HG03135 (cell line): Measurements from ENCODE around the gene MKRN2OS.
"Not testable (repeated sequence)": the region's sequence is repeated elsewhere in the genome, so short reads cannot be mapped to it uniquely, and the experiment has no call there.

Experiments used
- ATAC-seq: cut with Tn5 transposase; IDR thresholded peaks from one replicate; pipeline ENCODE4 v1.9.1; 2021; ENCODE audit warnings: mild to moderate bottlenecking, moderate library complexity; ENCODE audit not compliant: unreplicated experiment

The MKRN2OS gene

GRCh38 chr3:12562451-12562850 lies 17.2 kb upstream of the MKRN2OS start:
- no peak for ATAC-seq

DNA sequence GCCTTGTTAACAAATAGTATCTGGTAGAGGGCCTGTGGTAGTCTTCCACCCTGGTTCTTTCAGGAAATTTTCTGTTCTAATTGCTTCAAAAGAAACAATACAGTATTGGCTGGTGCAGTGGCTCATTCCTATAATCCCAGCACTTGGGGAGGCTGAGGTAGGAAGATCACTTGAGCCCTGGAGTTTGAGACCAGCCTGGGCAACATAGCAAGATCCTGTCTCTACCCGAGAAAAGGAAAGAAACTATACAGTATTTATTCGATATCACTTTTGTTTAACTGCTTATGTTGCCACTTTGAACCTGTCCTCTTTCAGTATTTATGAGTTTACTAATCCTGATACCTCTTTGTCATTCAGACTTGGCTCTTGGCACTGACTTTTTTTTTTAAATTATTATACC lies 16.1 kb upstream of the MKRN2OS start:
- ATAC-seq = no peak

DNA sequence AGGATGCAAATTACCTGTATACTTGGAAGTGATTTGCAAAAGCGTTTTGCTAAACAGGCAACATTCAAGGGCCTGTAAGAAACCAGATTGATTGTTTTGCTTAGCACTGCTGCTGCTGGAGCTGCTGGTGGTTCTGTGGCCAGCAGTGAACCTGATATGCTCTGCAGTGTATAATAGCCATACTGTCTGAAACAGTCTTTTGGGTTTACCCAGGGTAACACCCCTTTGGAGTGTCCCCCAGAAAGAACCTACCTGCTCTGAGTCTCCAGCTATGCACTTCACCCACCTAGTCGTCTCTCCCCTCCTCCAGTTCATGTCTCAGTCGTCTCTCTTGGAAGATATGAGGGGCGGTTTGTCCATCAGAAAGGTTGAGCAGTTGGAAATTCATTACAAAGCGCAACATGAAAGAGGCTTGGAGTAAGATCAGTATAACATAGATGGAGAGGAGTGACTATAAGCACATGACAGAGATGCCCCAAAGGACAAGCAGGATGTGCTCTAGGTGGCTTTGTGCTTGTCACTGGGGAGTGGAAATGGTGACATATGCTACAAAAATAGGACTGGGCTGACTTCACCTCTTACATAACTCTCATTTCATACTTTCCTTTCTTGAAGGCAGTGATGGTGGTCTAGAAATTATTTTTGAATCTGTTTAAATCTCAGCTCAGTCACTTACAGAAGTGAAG lies 15.3 kb upstream of the MKRN2OS start:
- no peak for ATAC-seq

DNA sequence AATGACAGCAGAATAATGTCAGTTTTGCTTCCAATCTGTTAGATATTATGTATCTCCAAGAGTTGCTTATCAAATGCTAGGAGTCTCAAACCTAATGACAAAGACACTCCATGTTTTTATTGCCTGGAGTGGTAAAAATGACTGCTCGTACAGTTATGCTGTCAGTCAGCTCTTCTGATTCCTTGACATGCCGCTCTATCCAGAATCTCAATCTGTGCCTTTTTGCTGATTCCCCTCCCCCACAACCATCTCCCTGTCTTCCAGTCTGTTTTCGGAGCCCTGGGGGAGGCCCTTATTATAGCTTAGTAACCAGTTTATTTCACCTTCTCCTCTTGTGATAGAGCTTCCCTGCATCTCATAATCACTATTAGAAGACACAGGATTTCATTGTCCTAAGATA lies 14.2 kb upstream of the MKRN2OS start:
- no peak for ATAC-seq

GRCh38 chr3:12558706-12559105 lies 13.4 kb upstream of the MKRN2OS start:
- no peak for ATAC-seq

GRCh38 chr3:12557473-12558100 lies 12.3 kb upstream of the MKRN2OS start:
- no peak for ATAC-seq

DNA sequence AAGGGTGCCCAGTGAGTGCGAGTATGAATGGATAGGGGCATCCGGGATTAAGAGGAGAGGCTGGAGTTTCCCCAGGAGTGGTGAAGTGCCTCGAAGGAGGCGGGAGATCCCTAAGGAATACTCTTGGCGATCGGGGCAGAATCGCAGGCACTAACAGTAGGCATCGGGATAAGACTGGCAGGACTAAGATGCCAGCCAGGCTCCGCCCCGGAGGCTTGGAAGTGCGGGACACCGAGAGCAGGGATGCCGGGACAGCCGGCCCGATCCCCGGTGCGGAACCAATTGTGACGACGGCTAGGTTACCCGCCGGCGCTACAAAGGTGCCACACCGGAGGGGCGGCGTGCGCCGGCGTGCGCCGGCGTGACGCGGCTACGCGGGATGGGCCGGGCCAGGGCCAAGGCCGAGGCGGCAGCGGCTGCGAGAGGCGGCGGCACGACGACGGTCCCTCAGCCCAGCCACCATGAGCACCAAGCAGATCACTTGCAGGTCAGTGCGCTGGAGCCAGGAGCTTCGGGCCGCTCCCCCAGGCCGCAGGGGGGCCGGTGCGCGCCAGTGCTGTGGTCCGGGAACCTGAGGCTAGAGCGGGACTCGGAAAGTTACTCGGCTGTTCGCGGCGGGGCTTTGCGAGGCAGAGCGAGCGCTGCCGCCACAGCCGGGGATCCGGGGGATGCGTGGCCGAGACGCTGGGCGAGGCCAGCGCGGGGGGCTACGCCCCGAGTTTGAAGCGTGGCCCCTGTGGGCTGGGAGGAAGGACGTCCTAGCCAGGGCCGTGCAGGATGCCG lies 11.6 kb upstream of the MKRN2OS start, which contains the start of gene MKRN2:
Gene MKRN2 (plus strand): TSS at position 398 of the 783 bp plus-strand sequence. CDS start 64 bp downstream, at position 462.
- ATAC-seq = peak; percentile 85

DNA sequence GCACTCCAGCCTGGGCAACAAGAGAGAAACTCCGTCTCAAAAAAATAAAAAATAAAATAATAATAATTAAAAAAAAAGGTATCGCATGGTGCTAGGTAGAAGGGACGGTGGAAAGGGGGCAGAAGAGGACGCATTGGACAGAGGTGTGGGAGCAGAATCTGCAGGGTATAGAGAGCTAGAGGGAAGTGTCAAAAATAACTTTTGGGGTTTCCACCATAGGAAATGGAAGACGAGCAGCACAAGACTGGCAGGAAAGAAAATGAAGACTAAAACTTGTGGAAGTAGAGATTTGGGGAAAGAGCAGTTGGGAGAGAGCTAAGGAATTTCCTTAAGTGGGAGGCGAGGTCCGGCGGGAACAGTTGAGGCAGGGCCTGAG lies 11.0 kb upstream of the MKRN2OS start:
- peak; percentile 3 for ATAC-seq

- ATAC-seq = no peak
These were observed 8.7 kb upstream of the MKRN2OS start for GRCh38 chr3:12553921-12554391.

- no peak for ATAC-seq
These were observed 4.9 kb upstream of the MKRN2OS start for GRCh38 chr3:12549971-12550760.

DNA sequence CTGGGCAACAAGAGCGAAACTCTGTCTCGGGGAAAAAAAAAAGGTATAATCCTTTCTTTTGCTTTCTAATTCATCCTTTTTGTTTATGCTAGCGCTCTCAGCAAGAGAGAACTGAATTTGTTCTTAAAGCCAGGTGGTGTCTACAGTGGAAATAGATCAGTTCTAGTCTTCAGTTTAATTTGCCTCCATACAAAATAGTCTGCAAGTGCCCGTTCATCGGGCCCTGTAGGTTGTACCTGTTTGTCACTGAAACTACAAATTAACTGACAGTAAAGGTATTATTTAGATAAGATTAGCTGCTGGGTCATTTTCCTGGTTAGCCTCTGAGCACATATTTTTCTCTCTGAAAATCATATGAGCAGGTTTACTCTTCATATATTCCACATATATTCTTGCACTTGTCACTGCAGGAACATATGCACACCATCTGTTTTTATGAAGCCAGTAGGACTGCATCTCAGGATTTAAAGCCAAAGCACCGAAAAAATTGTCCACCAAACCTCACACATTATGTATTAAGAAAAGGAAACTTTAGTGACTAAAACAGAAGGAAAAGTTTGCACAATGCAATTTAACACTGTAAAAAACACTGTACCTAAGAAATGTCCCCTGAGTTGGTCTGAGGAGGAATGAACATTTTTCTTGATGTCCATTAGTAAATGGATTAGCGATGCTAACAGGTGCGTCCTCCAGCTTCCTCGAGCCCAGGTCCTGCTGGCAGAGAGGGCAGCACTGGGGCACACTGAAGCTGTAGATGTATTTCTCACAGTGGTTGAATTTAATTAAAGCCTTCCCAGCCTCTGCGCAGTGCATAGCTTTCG lies 437 bp downstream of the MKRN2OS start:
- ATAC-seq = no peak

DNA sequence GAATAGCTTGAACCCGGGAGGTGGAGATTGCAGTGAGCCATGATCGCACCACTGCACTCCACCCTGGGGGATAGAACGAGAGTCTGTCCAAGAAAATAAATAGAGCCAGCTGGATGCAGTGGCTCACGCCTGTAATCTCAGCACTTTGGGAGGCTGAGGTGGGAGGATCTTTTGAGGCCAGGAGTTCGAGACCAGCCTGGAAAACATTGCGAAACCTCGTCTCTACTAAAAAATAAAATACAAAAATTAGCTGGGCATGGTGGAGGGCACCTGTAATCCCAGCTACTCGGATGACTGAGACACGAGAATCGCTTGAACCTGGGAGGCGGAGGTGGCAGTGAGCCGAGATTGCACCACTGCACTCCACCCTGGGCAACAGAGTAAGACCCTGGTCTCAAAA lies 1.8 kb downstream of the MKRN2OS start:
- ATAC-seq = not testable (repeated sequence)

DNA sequence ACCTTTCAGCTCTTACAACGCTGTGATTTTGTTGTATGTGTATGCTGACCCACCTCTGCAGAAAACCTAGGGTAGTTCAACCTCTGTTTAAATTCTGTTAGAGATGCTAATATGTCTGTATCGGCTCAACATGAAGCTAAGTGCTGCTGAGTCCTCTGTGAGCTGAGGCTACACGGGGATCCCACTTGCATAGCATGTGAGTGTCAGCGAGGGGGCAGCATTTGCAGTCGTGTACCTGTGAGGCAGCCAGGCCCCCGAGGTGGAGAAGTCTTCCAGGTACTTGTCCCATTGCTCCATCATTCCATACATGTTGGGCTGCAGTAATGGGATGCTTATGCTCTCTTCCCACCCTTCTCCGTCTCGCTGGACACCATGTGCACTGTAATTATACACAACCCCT lies 3.7 kb downstream of the MKRN2OS start:
- no peak for ATAC-seq

DNA sequence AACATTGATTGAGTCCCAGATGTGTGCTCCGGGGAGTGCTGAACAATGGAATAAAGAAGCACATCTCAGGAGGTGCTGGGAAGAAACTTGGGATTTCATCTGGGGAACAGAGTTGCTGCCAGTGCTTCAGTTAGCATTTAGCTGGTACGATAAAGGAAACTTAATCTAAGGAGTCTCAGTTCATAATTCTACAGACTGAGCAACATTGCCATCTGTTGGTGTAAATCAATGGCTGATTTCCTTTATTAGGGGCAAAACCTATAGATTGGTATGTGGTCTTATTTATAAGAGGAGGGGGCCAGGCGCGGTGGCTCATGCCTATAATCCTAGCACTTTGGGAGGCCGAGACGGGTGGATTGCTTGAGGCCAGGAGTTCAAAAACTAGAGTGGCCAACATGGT lies 8.9 kb downstream of the MKRN2OS start:
- ATAC-seq = no peak

GRCh38 chr3:12532182-12532581 lies 13.1 kb downstream of the MKRN2OS start:
- ATAC-seq = no peak

- no peak for ATAC-seq
These were observed 17.5 kb downstream of the MKRN2OS start for GRCh38 chr3:12527757-12528143.

GRCh38 chr3:12522721-12523120 lies 22.6 kb downstream of the MKRN2OS start:
- no peak for ATAC-seq

- ATAC-seq = no peak
These were observed 24.3 kb downstream of the MKRN2OS start for GRCh38 chr3:12521010-12521409.

DNA sequence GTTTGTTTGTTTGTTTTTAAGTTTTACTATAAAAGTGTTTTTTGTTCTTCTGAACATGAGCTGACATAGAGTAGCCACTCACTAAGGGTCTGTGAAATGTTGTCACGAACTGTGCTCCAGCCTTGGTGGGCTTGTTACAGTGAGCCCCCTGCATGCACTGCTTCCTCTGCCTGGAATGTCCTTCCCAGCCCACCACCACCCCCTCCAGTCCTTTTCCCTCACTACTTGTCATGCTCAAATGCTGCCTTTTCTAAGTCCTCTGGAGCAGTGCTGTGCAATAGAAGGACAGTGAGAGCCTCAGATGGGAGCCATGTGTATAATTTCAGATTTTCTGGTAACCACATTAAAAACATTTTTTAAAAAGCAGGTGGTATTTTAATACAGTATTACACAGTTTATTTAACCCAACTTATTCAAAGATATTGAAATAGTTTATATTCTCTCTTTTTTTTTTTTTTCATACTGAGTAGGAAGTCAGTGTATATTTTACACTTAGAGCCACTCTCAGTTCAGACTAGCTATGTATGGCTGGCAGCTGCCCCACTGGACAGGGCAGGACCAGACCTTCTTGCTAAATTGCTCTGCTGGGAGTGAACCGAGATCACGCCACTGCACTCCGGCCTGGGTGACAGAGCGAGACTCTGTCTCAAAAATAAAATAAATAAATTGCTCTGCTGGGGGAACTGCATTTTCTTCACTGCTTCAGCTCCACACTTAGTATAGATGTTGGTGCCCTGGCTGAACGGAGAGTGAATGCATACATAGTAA lies 26.9 kb downstream of the MKRN2OS start:
- no peak for ATAC-seq
